ENCODE results near the gene CCR1.
"Not testable (repeated sequence)": the region's sequence is repeated elsewhere in the genome, so short reads cannot be mapped to it uniquely, and the experiment has no call there.

CCR1 gene

DNA sequence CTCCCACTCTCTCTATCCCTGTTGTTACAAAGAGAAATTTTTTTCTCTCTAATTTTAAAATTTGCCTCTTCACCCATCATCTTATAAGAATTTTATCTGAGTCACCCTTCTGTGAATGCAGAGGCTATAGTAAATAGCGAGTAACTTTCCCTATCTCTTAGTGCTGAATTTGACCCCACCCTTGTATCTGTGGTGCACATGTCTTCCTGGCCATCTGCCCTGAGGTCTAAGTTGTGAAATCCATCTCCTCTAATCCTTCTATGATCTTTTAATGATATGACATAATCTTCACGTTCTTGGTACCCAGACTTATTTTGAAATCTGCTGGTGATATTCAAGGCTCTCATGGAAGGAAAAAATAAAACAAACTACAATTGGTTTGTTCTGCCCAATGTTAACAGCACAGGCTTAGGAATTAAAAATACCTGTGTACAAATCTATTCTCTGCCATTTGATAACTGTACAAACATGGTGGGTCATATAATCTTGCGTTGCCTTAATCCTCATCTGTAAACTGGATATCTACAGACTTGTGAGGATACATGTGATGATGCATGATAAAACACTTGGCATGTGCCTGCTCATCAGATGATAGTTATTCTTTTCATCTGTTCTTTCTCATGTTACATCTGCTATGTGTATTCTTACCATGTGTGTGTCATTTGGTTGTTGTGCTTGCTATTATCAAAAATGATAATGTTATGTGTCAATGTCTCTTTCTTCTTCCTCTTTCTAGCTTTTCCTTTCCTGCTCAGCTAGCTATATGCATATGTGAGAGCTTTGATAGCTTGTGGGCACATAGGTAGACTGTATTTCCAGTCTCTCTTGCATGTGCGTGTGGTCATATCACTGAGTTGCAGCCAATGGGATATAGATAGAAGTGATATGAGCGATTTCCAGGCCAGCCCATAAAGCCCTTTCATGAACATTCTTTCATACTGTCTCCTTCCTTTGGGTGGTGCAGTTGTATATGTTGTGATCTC, 20.4 kb upstream of the CCR1 start:
- TF ChIP-seq JUND (IDR thresholded peaks at IDR 0.05; ENCODE audit: low read depth): no peak
- no peak for DNase-seq (ENCODE audit: low read depth in 1 of 2, low spot score in 1 of 2)
- in situ Hi-C loops (cut with HindIII; ENCODE audit: low pct_unique_long_range_greater_than_20kb, low sequenced_read_pairs): no loop called here

DNA sequence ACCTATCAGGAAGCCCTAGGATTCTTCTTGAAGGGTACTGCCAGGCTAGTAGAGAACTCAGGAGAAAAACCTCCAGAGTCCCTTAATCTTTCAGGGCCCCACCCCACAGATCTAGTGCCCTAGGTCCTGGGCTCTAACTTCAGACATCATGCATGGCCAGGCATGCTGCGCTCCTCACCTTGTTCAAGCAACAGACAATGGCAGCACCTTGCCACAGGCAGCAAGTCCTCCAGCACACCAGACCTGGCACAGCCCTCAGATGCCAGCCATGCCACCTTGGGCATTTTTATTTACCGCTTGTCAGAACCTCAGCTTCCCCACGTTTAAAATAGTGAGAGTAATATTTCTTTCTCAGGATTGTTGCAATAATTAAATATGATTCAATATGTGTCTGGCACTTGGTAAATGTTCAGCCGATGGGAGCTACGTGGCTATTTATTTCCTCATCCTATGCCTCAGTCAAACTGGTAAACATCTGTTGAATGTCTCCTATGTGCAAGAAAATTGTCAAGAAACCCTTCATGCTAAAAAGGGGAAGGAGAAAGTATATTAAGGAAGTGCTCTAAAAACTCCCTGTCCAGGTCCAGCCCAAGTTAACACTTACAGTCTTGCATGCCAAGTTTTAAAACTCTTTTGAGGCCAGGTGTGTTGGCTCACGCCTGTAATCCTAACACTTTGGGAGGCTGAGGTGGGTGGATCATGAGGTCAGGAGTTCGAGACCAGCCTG, 14.5 kb upstream of the CCR1 start:
- no peak for DNase-seq (ENCODE audit: low read depth in 1 of 2, low spot score in 1 of 2)
- no peak for TF ChIP-seq JUND (IDR thresholded peaks at IDR 0.05; ENCODE audit: low read depth)
- in situ Hi-C loops (cut with HindIII; ENCODE audit: low pct_unique_long_range_greater_than_20kb, low sequenced_read_pairs): no loop called here

DNA sequence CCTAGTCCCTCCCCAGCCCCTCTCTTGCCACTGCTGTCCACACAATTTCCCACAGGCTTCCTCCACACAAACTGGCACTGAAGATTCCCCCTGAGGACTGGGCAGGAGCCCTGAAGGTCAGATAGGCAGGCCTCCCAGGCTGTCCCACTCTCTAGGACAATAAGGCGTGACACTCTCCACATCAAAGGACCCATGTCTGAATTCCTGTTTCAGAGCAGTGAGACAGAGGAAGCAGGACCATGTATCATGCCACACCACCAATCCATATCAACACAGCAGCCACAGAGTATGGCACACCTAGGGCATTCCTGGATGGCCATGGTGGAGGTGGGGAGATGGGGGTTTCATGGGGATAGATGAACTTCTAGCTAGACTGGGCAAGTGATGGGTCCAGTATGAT, 13.8 kb upstream of the CCR1 start:
- no peak for DNase-seq (ENCODE audit: low read depth in 1 of 2, low spot score in 1 of 2)
- TF ChIP-seq JUND (IDR thresholded peaks at IDR 0.05; ENCODE audit: low read depth): no peak
- in situ Hi-C loops (cut with HindIII; ENCODE audit: low pct_unique_long_range_greater_than_20kb, low sequenced_read_pairs): no loop called here

DNA sequence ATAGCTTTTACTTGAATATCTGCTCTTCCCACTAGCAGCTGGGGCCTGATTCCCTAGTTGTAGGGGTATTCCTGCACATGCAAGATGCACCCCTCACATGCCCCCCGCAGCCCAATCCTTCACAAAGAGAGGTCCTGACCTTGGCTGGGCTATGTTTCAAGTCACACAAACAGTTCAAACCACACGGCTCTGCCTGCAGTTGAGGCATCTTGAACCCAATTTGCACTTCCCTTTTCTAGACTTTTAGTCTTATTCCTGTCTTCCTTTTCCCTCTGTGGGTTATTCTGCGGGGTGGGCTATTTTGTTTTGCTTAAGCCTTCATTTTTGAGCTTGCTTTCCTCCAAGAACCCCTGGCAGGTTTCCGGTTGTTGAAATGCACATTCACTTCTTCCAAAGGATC, 13.3 kb upstream of the CCR1 start:
- TF ChIP-seq JUND (IDR thresholded peaks at IDR 0.05; ENCODE audit: low read depth): no peak
- DNase-seq (ENCODE audit: low read depth in 1 of 2, low spot score in 1 of 2): no peak
- in situ Hi-C loops (cut with HindIII; ENCODE audit: low pct_unique_long_range_greater_than_20kb, low sequenced_read_pairs): no loop called here

DNA sequence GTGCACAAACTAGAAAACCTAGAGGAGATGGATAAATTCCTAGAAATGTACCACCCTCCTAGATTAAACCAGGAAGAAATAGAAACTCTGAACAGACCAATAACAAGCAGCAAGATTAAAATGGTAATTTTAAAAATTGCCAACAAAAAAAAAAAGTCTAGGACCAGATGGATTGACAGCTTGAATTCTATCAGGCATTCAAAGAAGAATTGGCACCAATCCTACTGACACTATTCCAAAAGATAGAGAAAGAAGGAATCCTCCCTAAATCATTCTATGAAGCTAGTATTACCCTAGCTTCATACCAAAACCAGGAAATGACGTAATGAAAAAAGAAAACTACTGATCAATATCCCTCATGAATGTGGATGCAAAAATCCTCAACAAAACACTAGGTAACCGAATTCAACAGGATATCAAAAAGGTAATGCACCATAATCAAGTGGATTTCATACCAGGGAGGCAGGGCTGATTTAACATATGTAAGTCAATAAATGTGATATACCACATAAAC, 10.1 kb upstream of the CCR1 start:
- in situ Hi-C loops (cut with HindIII; ENCODE audit: low pct_unique_long_range_greater_than_20kb, low sequenced_read_pairs): no loop called here
- DNase-seq (ENCODE audit: low read depth in 1 of 2, low spot score in 1 of 2): no peak

DNA sequence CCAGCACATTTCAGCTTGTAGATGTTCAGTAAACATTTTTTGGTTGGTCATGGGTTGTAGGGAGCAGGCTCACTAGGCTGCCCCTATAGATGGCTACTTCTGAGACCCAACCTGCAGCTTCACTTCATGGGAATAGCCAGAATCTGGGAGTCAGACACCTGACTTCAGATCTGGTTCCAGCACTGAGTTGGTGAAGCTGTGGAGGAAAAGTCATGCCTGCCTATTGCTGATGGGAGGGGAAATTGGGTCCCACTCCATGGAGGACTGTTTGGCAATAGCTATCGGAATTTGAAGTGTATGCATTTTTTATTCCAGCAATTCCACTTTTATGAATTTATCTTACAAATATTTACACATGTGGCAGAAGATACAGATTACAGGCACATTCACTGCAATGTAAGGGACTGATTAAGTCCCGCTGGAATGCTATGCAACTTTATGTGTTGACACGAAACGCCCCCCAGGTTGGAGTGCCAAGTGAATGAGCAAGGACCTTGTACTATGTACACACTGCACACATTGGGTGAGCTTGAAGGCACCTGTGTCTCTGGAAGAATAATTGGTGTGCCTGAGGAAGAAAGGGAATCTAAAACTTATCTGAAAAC, 7.8 kb upstream of the CCR1 start:
- in situ Hi-C loops (cut with HindIII; ENCODE audit: low pct_unique_long_range_greater_than_20kb, low sequenced_read_pairs): no loop called here
- no peak for DNase-seq (ENCODE audit: low read depth in 1 of 2, low spot score in 1 of 2)
- TF ChIP-seq JUND (IDR thresholded peaks at IDR 0.05; ENCODE audit: low read depth): no peak

More for the DNA sequence above, 10.1 kb upstream of the CCR1 start:
- no peak for TF ChIP-seq JUND (IDR thresholded peaks at IDR 0.05; ENCODE audit: low read depth)

DNA sequence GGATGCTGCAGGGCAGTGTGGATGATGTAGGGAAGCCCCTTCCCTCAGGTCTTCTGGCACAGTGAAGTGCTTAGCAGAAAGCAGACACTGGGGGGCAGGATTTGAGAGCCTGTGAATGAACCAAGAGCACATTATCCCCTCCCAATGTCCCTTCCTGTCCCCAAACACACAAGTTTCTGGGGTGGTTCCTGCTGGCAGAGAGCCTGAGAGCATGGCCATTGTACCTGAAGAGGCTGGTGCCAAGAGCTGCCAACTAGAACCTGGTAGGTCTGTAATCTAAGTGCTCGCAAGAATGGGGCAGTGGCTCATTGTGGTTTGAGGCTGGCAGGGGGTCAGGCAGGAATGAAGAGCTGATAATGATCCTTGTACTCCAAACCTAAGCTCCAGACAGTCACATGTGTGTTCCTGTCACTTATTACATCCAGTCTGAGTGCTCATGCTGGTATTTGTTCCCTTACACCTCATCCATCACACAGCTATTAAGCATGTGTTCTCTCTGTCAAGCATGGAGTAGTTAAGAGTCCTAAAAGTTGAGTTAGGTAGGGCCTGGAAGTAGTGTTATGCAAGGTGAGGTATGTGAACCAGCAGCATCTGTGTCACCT, 6.7 kb upstream of the CCR1 start:
- DNase-seq (ENCODE audit: low read depth in 1 of 2, low spot score in 1 of 2): peak in 1 of 2 experiments; percentile 47
- in situ Hi-C loops (cut with HindIII; ENCODE audit: low pct_unique_long_range_greater_than_20kb, low sequenced_read_pairs): no loop called here
- no peak for TF ChIP-seq JUND (IDR thresholded peaks at IDR 0.05; ENCODE audit: low read depth)

DNA sequence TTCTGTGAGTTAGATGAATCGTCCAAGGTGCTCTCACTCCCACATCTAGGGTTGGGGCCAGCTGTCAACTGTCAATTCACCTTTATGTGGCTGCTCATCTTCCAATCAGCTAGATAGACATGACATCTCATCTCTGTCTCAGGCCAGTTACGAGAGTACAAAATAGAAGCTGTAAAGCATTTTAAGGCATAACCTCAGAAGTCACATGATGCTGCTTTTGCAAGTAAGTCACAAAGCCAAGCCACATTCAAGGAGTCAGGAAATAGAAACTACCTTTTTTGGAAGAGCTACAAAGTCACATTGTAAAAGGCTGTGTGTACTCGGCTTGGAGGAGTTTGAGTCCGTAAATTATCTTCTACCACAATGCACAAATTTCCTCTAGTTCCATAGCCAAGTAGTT, 5.1 kb upstream of the CCR1 start:
- DNase-seq (ENCODE audit: low read depth in 1 of 2, low spot score in 1 of 2): no peak
- in situ Hi-C loops (cut with HindIII; ENCODE audit: low pct_unique_long_range_greater_than_20kb, low sequenced_read_pairs): no loop called here
- no peak for TF ChIP-seq JUND (IDR thresholded peaks at IDR 0.05; ENCODE audit: low read depth)

DNA sequence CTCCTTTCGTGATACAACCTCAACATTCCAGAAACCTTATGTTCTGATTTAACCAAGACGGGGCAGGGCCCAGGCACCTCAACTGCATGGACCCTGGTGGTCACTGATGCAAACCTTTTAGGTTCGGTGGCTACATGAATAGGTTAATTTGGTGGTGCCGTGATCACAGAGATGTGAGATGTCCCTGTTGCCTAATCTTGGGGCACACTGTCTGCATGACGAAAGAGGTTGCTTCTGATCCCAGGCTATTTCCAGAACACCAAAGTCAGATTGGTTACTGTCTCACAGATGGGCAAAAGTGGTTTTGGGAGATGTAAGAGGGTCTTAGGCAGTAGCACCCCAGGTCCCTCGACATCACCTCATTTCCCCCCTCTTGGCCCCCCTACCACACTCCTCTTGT, 4.0 kb upstream of the CCR1 start:
- no peak for TF ChIP-seq JUND (IDR thresholded peaks at IDR 0.05; ENCODE audit: low read depth)
- in situ Hi-C loops (cut with HindIII; ENCODE audit: low pct_unique_long_range_greater_than_20kb, low sequenced_read_pairs): no loop called here
- DNase-seq (ENCODE audit: low read depth in 1 of 2, low spot score in 1 of 2): no peak

DNA sequence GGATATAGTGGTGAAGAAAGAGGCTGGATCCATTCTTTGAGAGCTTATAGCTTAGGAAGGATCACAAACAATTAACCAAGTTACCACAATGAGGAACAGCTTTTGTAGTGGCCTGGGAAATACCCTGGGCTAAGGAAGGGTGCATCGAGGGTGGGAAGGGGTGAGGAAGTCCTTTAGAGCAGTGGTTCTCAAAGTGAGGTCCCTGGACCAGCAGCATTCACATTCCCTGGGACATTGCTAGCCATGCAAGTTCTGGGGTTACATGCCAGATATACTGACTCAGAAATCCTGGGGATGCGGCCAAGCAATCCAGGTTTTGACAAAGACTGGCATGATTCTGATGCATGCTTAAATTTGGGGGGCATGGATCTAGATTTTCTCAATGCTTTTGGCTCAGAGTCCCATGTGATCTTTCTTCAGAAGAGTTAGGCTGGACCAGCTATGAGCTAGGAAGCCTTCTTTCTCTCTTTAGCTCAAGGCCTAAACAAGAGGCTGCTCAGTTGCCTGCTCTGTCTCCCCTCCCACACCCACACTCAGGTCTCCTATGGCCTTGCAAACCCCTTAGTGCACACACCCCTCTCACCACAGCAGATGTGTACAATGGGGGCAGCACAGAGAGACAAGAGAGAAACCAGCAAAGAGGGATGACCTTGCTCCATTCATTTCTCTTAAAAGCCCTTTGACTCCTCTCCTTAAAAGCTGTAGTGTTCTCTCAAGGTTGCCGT, 1.8 kb upstream of the CCR1 start:
- DNase-seq (ENCODE audit: low read depth in 1 of 2, low spot score in 1 of 2): no peak
- in situ Hi-C loops (cut with HindIII; ENCODE audit: low pct_unique_long_range_greater_than_20kb, low sequenced_read_pairs): no loop called here
- no peak for TF ChIP-seq JUND (IDR thresholded peaks at IDR 0.05; ENCODE audit: low read depth)

DNA sequence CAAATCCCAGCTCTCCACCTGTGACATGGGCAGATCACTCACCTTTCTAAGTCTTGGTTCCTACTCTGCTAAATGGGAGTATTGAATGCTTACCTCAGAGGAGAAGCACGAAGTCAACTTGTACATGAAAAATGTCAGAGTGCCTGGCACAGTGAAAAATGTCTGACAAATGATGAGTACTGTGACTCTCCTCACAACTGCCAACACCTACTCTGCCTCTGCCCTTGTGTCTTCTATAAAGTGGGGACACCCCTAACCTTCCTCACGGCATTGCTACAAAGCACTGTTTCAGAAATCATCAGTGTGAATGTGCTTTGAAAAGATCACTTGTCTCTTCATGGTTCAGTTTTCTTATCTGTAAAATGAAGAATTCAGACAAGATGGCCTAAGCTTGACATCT, 940 bp upstream of the CCR1 start:
- no peak for DNase-seq (ENCODE audit: low read depth in 1 of 2, low spot score in 1 of 2)
- in situ Hi-C loops (cut with HindIII; ENCODE audit: low pct_unique_long_range_greater_than_20kb, low sequenced_read_pairs): no loop called here
- no peak for TF ChIP-seq JUND (IDR thresholded peaks at IDR 0.05; ENCODE audit: low read depth)

DNA sequence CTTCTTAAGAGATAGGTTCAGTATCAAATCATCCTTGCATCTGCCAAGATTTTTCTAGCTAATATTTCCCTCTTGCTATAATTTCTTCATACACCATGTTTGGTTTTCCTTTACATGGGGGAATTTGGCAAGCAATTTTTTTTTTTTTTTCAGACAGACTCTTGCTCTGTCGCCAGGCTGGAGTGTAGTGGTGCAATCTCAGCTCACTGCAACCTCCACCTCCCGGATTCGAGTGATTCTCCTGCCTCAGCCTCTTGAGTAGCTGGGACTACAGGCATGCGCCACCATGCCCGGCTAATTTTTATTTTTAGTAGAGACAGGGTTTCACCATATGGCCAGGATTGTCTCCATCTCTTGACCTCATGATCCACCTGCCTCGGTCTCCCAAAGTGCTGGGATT, 599 bp downstream of the CCR1 start:
- in situ Hi-C loops (cut with HindIII; ENCODE audit: low pct_unique_long_range_greater_than_20kb, low sequenced_read_pairs); DNase-seq (ENCODE audit: low read depth in 1 of 2, low spot score in 1 of 2): not testable (repeated sequence)
